IMR-90 (cell line): Measurements from ENCODE around the gene SMCHD1.

Experiments
- BHLHE40 ChIP-seq: fragments of 150-350 bp; IDR thresholded peaks from 2 replicates; pipeline ENCODE4 v1.6.1; 2016; ENCODE audit warnings: mild to moderate bottlenecking, low read depth, low read length
- CTCF ChIP-seq: conservative IDR thresholded peaks from 2 replicates; pipeline ENCODE4 v1.5.1; 2012; ENCODE audit warnings: mild to moderate bottlenecking, low read depth, low read length, improper control_type of control experiment
- POLR2A ChIP-seq: IDR thresholded peaks from 2 replicates; pipeline ENCODE4 v1.6.1; 2012; ENCODE audit warnings: mild to moderate bottlenecking, low read depth, low read length
- SMC3 ChIP-seq: fragments of 150-350 bp; IDR thresholded peaks from 2 replicates; pipeline ENCODE4 v1.6.1; 2016; ENCODE audit warnings: low read depth, mild to moderate bottlenecking, antibody characterized with exemption, low read length, moderate library complexity
- USF2 ChIP-seq: fragments of 150-350 bp; IDR thresholded peaks from 2 replicates; pipeline ENCODE4 v1.6.1; 2017; ENCODE audit warnings: mild to moderate bottlenecking, antibody characterized with exemption, low read length, low read depth

GRCh38 chr18:2653467-2653866, 2.1 kb upstream of the SMCHD1 start:
- no peak for TF ChIP-seq BHLHE40
- no peak for TF ChIP-seq POLR2A
- TF ChIP-seq SMC3, result no peak
- no peak for TF ChIP-seq CTCF
- no peak for TF ChIP-seq USF2
